Measurements from ENCODE around the gene WWC2.

The WWC2 gene

GRCh38 chr4:183329954-183330742, 231.1 kb downstream of the WWC2 start:
- Histone ChIP-seq H3K27me3 (ENCODE audit: insufficient read depth, low read depth) (no peaks in the 10 kb centered on the region), H3K27ac (no peak overlapping the region), H3K36me3 (ENCODE audit: insufficient read depth) (no peaks in the 10 kb centered on the region), H4K20me1 (ENCODE audit: insufficient read depth) (no peaks in the 10 kb centered on the region), H3K9ac (no peak overlapping the region), H3K4me2 (no peak overlapping the region), H3K4me1 (ENCODE audit: low read depth, poor library complexity, severe bottlenecking) (no peaks in the 10 kb centered on the region), H3K79me2 (ENCODE audit: insufficient read depth, low read depth) (no peaks in the 10 kb centered on the region), H2AFZ (ENCODE audit: low read depth) (no peak overlapping the region), H3K4me3 (IDR thresholded peaks at IDR 0.05; ENCODE audit: insufficient read depth, low read depth, low read length) (no peak overlapping the region)
- TF ChIP-seq CTCF (conservative IDR thresholded peaks at IDR 0.05; ENCODE audit: low read depth, low read length) = no peak

GRCh38 chr4:183330841-183331240, 231.8 kb downstream of the WWC2 start:
- no peak overlapping the region for H3K4me3 ChIP-seq (IDR thresholded peaks at IDR 0.05; ENCODE audit: insufficient read depth, low read depth, low read length)
- H2AFZ ChIP-seq (ENCODE audit: low read depth) = no peak overlapping the region
- no peak overlapping the region for H3K9ac ChIP-seq
- no peaks in the 10 kb centered on the region for H3K4me1 ChIP-seq (ENCODE audit: low read depth, poor library complexity, severe bottlenecking)
- no peak overlapping the region for H3K27ac ChIP-seq
- H3K79me2 ChIP-seq (ENCODE audit: insufficient read depth, low read depth) = no peaks in the 10 kb centered on the region
- TF ChIP-seq CTCF (conservative IDR thresholded peaks at IDR 0.05; ENCODE audit: low read depth, low read length) = no peak
- H3K36me3 ChIP-seq (ENCODE audit: insufficient read depth) = no peaks in the 10 kb centered on the region
- no peaks in the 10 kb centered on the region for H3K27me3 ChIP-seq (ENCODE audit: insufficient read depth, low read depth)
- no peaks in the 10 kb centered on the region for H4K20me1 ChIP-seq (ENCODE audit: insufficient read depth)
- no peak overlapping the region for H3K4me2 ChIP-seq

- no peaks in the 10 kb centered on the region for H3K36me3 ChIP-seq (ENCODE audit: insufficient read depth)
- H3K4me3 ChIP-seq (IDR thresholded peaks at IDR 0.05; ENCODE audit: insufficient read depth, low read depth, low read length) = no peak overlapping the region
- no peaks in the 10 kb centered on the region for H4K20me1 ChIP-seq (ENCODE audit: insufficient read depth)
- H3K27ac ChIP-seq = no peak overlapping the region
- no peaks in the 10 kb centered on the region for H3K79me2 ChIP-seq (ENCODE audit: insufficient read depth, low read depth)
- no peak overlapping the region for H3K9ac ChIP-seq
- no peak overlapping the region for H2AFZ ChIP-seq (ENCODE audit: low read depth)
- no peak for TF ChIP-seq CTCF (conservative IDR thresholded peaks at IDR 0.05; ENCODE audit: low read depth, low read length)
- no peaks in the 10 kb centered on the region for H3K27me3 ChIP-seq (ENCODE audit: insufficient read depth, low read depth)
- no peaks in the 10 kb centered on the region for H3K4me1 ChIP-seq (ENCODE audit: low read depth, poor library complexity, severe bottlenecking)
- H3K4me2 ChIP-seq = no peak overlapping the region
Measured at GRCh38 chr4:183332447-183332846, 233.4 kb downstream of the WWC2 start.

- Histone ChIP-seq H3K4me3 (IDR thresholded peaks at IDR 0.05; ENCODE audit: insufficient read depth, low read depth, low read length) (no peak overlapping the region), H3K36me3 (ENCODE audit: insufficient read depth) (no peaks in the 10 kb centered on the region), H3K79me2 (ENCODE audit: insufficient read depth, low read depth) (no peaks in the 10 kb centered on the region), H4K20me1 (ENCODE audit: insufficient read depth) (no peaks in the 10 kb centered on the region), H3K4me1 (ENCODE audit: low read depth, poor library complexity, severe bottlenecking) (no peaks in the 10 kb centered on the region), H2AFZ (ENCODE audit: low read depth) (no peak overlapping the region), H3K27ac (no peak overlapping the region), H3K9ac (no peak overlapping the region), H3K27me3 (ENCODE audit: insufficient read depth, low read depth) (no peaks in the 10 kb centered on the region), H3K4me2 (no peak overlapping the region)
- TF ChIP-seq CTCF (conservative IDR thresholded peaks at IDR 0.05; ENCODE audit: low read depth, low read length) = no peak
Measured at GRCh38 chr4:183333202-183333601, 234.1 kb downstream of the WWC2 start.
